Spleen (tissue), 11 donors: Measurements from ENCODE around the gene CAMTA1. TPM values are rescaled to one million over a fixed set of nuclear protein-coding genes. Genes with fewer than 3 reads are reported as not detected.

Experiments used
- DNase-seq: peaks from one replicate; pipeline ENCODE4 v3.0.0-alpha.2; 2020
- H3K27ac ChIP-seq, 8 donors: fragments of 200-600 bp; sonication (generic) in 7 of 8; 1 replicate in 4 of 8; 2 replicates in 4 of 8; pipeline versions ENCODE4 v1.5.0 to v1.8.0; 2016 to 2021; ENCODE audit warnings: inconsistent platforms in 4 of 8, mild to moderate bottlenecking in 4 of 8, moderate library complexity in 1 of 8
- H3K27me3 ChIP-seq, 7 donors: fragments of 200-600 bp; sonication (generic) in 6 of 7; replicated peaks in 1 of 7; 1 replicate in 4 of 7; 2 replicates in 3 of 7; pipeline versions ENCODE4 v1.5.0 to v1.8.0; 2016 to 2021; ENCODE audit warnings: inconsistent platforms in 3 of 7, mild to moderate bottlenecking in 1 of 7
- H3K36me3 ChIP-seq, 6 donors: fragments of 200-600 bp; sonication (generic) in 5 of 6; 1 replicate in 4 of 6; 2 replicates in 2 of 6; pipeline versions ENCODE4 v1.5.0 to v1.8.0; 2016 to 2021; ENCODE audit warnings: inconsistent platforms in 2 of 6
- H3K4me1 ChIP-seq, 6 donors: fragments of 200-600 bp; sonication (generic) in 5 of 6; 1 replicate in 3 of 6; 2 replicates in 3 of 6; pipeline versions ENCODE4 v1.5.0 to v1.8.0; 2016 to 2021; ENCODE audit warnings: inconsistent platforms in 3 of 6
- H3K4me3 ChIP-seq, 8 donors: fragments of 200-600 bp; sonication (generic) in 7 of 8; 1 replicate in 4 of 8; 2 replicates in 4 of 8; pipeline versions ENCODE4 v1.5.0 to v1.8.0; 2016 to 2021; ENCODE audit warnings: inconsistent platforms in 4 of 8, mild to moderate bottlenecking in 4 of 8, moderate library complexity in 2 of 8
- H3K9me3 ChIP-seq, 8 donors: fragments of 200-600 bp; sonication (generic) in 7 of 8; 1 replicate in 4 of 8; 2 replicates in 4 of 8; pipeline versions ENCODE4 v1.5.0 to v1.8.0; 2016 to 2021; ENCODE audit warnings: inconsistent platforms in 4 of 8
- CTCF ChIP-seq, 11 experiments: fragments of 200-600 bp in 7 of 11; fragments of 450-650 bp in 4 of 11; sonication (generic) in 4 of 11; IDR thresholded peaks in 8 of 11; conservative IDR thresholded peaks in 3 of 11; 1 replicate in 7 of 11; 2 replicates in 4 of 11; pipeline versions ENCODE4 v1.4.0 to v1.8.0; 2016 to 2021; ENCODE audit warnings: antibody characterized with exemption in 11 of 11, inconsistent platforms in 4 of 11, mild to moderate bottlenecking in 1 of 11
- POLR2A ChIP-seq, 3 donors: fragments of 450-650 bp; IDR thresholded peaks; one replicate each; pipeline ENCODE4 v1.5.1; 2017; ENCODE audit warnings: antibody characterized with exemption in 3 of 3, mild to moderate bottlenecking in 1 of 3
- POLR2AphosphoS5 ChIP-seq, 3 donors: sonication (generic); formaldehyde crosslinking; IDR thresholded peaks; one replicate each; pipeline ENCODE4 v1.5.1; 2017; ENCODE audit warnings: antibody characterized with exemption in 3 of 3
- WGBS, 5 donors: extraction: QIAGEN DNeasy Blood & Tissue Kit in 3 of 5; methylation state at CpG; one replicate each; pipeline versions ENCODE4 v1.1.5 to v1.1.7; 2013 to 2018; 5-methylcytosine and 5-hydroxymethylcytosine counted together
- intact Hi-C: fragments of 100-400 bp; cut with DNase I; formaldehyde crosslinking; loops from one replicate; pipeline ENCODE4 v1.15.0; 2023; ENCODE audit warnings: low total_unique reads
- polyA plus RNA-seq, 3 donors: library from polyadenylated mRNA; stranded (reverse); fragments of 200-250 nt; gene quantifications; one replicate each; pipeline ENCODE4 v1.2.1, GENCODE V29; 2013
- total RNA-seq, 7 donors: library from RNA; depleted of rRNA in 3 of 7; stranded (reverse); fragments of >200 nt in 3 of 7; fragmentation: NEBNext Ultra II Directional in 4 of 7; extraction: Animal tissue kit (Norgen Biotek cat#: 25700) in 4 of 7; gene quantifications; one replicate each; pipeline versions ENCODE4 v1.1.0 to v1.2.1, GENCODE V29; 2016 to 2021
- donor health status: healthy with polysubstance abuse.
- donor health status: DM: no; HTN: no; CAD: no; lungs with moderate emphysema.
- donor health status: DM: no; HTN: no; CAD: no.
- donor health status: Bipolar disorder and iron deficiency.
- donor health status: healthy.
- donor health status: DM: no; HTN: no; CAD: no.
- donor health status: DM: yes; HTN: yes; CAD: no.

The CAMTA1 gene
- total and polyA plus RNA-seq, 10 donors = 53.0 to 106 (median 77.3) TPM

DNA sequence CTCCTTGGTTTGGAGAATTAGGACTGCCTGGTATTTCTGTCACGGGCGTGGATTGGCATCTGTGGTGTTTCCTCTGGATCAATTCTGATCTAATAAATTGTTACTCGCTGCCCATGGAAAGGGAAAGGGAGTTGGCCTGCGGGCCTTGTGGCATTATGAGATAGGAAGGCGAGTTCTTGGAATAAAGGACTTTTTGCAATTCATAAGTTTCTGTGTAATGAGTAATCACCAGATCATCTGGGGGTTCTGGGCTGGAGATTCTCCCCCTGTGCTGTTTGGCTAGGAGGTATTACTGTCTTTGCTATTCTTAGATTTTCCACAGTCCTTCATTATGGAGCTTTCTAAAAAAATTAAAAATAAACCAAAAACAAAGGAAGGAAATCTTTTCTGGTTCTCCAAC is 315.9 kb downstream of the CAMTA1 start:
- Histone ChIP-seq H3K4me3 (no peak overlapping the region), H3K9me3 (no peaks in the 10 kb centered on the region), H3K27ac (no peak overlapping the region), H3K36me3 (no peaks in the 10 kb centered on the region), H3K4me1 (no peaks in the 10 kb centered on the region), H3K27me3 (peaks cover 0 to 7% (median 0%) of the 10 kb centered on the region in 7 donors)
- intact Hi-C loops = no loop called here
- 80 to 92% (median 86%) methylated on average over 5 of the region's 5 CpGs for WGBS, 5 donors
- TF ChIP-seq POLR2A (IDR thresholded peaks at IDR 0.05) = no peak
- TF ChIP-seq POLR2AphosphoS5 (IDR thresholded peaks at IDR 0.05) = no peak
- TF ChIP-seq CTCF (IDR thresholded peaks at IDR 0.05 in 8 of 11, conservative IDR thresholded peaks at IDR 0.05 in 3 of 11) = no peak
- DNase-seq = no peak

- H3K9me3 ChIP-seq = no peaks in the 10 kb centered on the region
- WGBS, 5 donors = 86 to 95% (median 89%) methylated on average over 7 of the region's 7 CpGs
- no peak for DNase-seq
- no peaks in the 10 kb centered on the region for H3K4me1 ChIP-seq
- H3K36me3 ChIP-seq = no peaks in the 10 kb centered on the region
- no peak overlapping the region for H3K4me3 ChIP-seq
- intact Hi-C loops = no loop called here
- H3K27me3 ChIP-seq = peaks cover 0 to 11% (median 0%) of the 10 kb centered on the region in 7 donors
- TF ChIP-seq CTCF (IDR thresholded peaks at IDR 0.05 in 8 of 11, conservative IDR thresholded peaks at IDR 0.05 in 3 of 11) = no peak
- TF ChIP-seq POLR2AphosphoS5 (IDR thresholded peaks at IDR 0.05) = no peak
- no peak for TF ChIP-seq POLR2A (IDR thresholded peaks at IDR 0.05)
- no peak overlapping the region for H3K27ac ChIP-seq
These were observed 318.1 kb downstream of the CAMTA1 start for GRCh38 chr1:7103361-7103782.

- Histone ChIP-seq H3K36me3 (no peaks in the 10 kb centered on the region), H3K27me3 (peaks cover 0 to 11% (median 0%) of the 10 kb centered on the region in 7 donors), H3K4me3 (no peak overlapping the region), H3K4me1 (no peaks in the 10 kb centered on the region), H3K9me3 (no peaks in the 10 kb centered on the region), H3K27ac (no peak overlapping the region)
- intact Hi-C loops = no loop called here
- TF ChIP-seq POLR2AphosphoS5 (IDR thresholded peaks at IDR 0.05) (no peak), CTCF (IDR thresholded peaks at IDR 0.05 in 8 of 11, conservative IDR thresholded peaks at IDR 0.05 in 3 of 11) (no peak), POLR2A (IDR thresholded peaks at IDR 0.05) (no peak)
- 73 to 88% (median 79%) methylated on average over 6 of the region's 6 CpGs for WGBS, 5 donors
- DNase-seq = no peak
These were observed 318.6 kb downstream of the CAMTA1 start for GRCh38 chr1:7103874-7104273.

- no peak overlapping the region for H3K27ac ChIP-seq
- no peak overlapping the region for H3K4me3 ChIP-seq
- no peaks in the 10 kb centered on the region for H3K9me3 ChIP-seq
- intact Hi-C loops = no loop called here
- H3K36me3 ChIP-seq = no peaks in the 10 kb centered on the region
- no peak for TF ChIP-seq POLR2A (IDR thresholded peaks at IDR 0.05)
- no peak for TF ChIP-seq POLR2AphosphoS5 (IDR thresholded peaks at IDR 0.05)
- TF ChIP-seq CTCF (IDR thresholded peaks at IDR 0.05 in 8 of 11, conservative IDR thresholded peaks at IDR 0.05 in 3 of 11) = no peak
- WGBS, 5 donors = 52 to 74% (median 61%) methylated on average over 2 of the region's 2 CpGs
- H3K27me3 ChIP-seq = peaks cover 0 to 9% (median 0%) of the 10 kb centered on the region in 7 donors
- DNase-seq = no peak
- no peaks in the 10 kb centered on the region for H3K4me1 ChIP-seq
These were observed 319.1 kb downstream of the CAMTA1 start for GRCh38 chr1:7104339-7104738.
